Fibroblast of pulmonary artery (primary cell): ENCODE results near the gene PHOX2A.

Experiments used
- DNase-seq: peaks from one replicate; pipeline ENCODE4 v3.0.0-alpha.2; 2010; ENCODE audit warnings: low read depth
- H3K4me3 ChIP-seq: replicated peaks from 2 replicates; pipeline ENCODE4 v1.5.1; 2011; ENCODE audit warnings: low read depth, mild to moderate bottlenecking, control low read depth, low read length, moderate library complexity
- CTCF ChIP-seq: IDR thresholded peaks from 2 replicates; pipeline ENCODE4 v1.5.1; 2011; ENCODE audit warnings: mild to moderate bottlenecking, control low read depth, low read length, inconsistent platforms; ENCODE audit errors: missing control alignments

PHOX2A gene

GRCh38 chr11:72225411-72225951, 18.5 kb downstream of the PHOX2A start:
- TF ChIP-seq CTCF: no peak
- peak overlapping the region; percentile 96 for H3K4me3 ChIP-seq
- DNase-seq: no peak

GRCh38 chr11:72224564-72225410, 19.2 kb downstream of the PHOX2A start, which contains the start of gene INPPL1:
INPPL1 (plus strand) TSS chr11:72224767; CDS start chr11:72224985, 218 bp downstream.
- DNase-seq: peak; percentile 37
- peak within 1 kb of the TSS; percentile 96 for H3K4me3 ChIP-seq
- TF ChIP-seq CTCF: no peak

GRCh38 chr11:72223615-72224563, 20.1 kb downstream of the PHOX2A start:
- H3K4me3 ChIP-seq: peak overlapping the region; percentile 96
- no peak for TF ChIP-seq CTCF
- DNase-seq: peak; percentile 65

GRCh38 chr11:72222907-72223614, 20.9 kb downstream of the PHOX2A start:
- TF ChIP-seq CTCF: peak; percentile 13
- H3K4me3 ChIP-seq: peak overlapping the region; percentile 96
- DNase-seq: peak; percentile 91

- no peak for TF ChIP-seq CTCF
- DNase-seq: no peak
- peak overlapping the region; percentile 96 for H3K4me3 ChIP-seq
Measured at GRCh38 chr11:72222106-72222891, 21.7 kb downstream of the PHOX2A start.
